Loucy (cell line): ENCODE results near the gene RAP1GDS1.

Experiments used
- H2AFZ ChIP-seq: fragments of 200-600 bp; sonication (generic); 2 replicates; pipeline ENCODE4 v1.6.0; 2016; ENCODE audit warnings: antibody characterized with exemption, mild to moderate bottlenecking, low read length, moderate library complexity
- H3F3A ChIP-seq: fragments of 200-600 bp; 2 replicates; pipeline ENCODE4 v1.6.0; 2016; ENCODE audit warnings: antibody characterized with exemption, low read depth, mild to moderate bottlenecking
- H3K27me3 ChIP-seq: fragments of 200-600 bp; sonication (generic); 2 replicates; pipeline ENCODE4 v1.6.1; 2014; ENCODE audit warnings: low read length, mild to moderate bottlenecking; ENCODE audit not compliant: insufficient read depth, poor library complexity, severe bottlenecking
- H3K36me3 ChIP-seq: fragments of 200-600 bp; sonication (generic); 2 replicates; pipeline ENCODE4 v1.6.1; 2016; ENCODE audit warnings: low read length; ENCODE audit not compliant: insufficient read depth
- H3K4me1 ChIP-seq: fragments of 200-600 bp; sonication (generic); 2 replicates; pipeline ENCODE4 v1.5.1; 2014; ENCODE audit warnings: low read length, mild to moderate bottlenecking; ENCODE audit not compliant: insufficient read depth, poor library complexity, severe bottlenecking
- H3K4me2 ChIP-seq: fragments of 200-600 bp; sonication (generic); 2 replicates; pipeline ENCODE4 v1.6.0; 2014; ENCODE audit warnings: antibody characterized with exemption, low read length, low read depth, mild to moderate bottlenecking; ENCODE audit not compliant: poor library complexity, severe bottlenecking
- H3K4me3 ChIP-seq: fragments of 200-600 bp; sonication (generic); 2 replicates; pipeline ENCODE4 v1.5.1; 2014; ENCODE audit warnings: low read length, mild to moderate bottlenecking, mixed read lengths; ENCODE audit not compliant: poor library complexity, severe bottlenecking
- H3K79me2 ChIP-seq: fragments of 200-600 bp; sonication (generic); 2 replicates; pipeline ENCODE4 v1.6.1; 2014; ENCODE audit warnings: low read length; ENCODE audit not compliant: insufficient read depth
- H3K9ac ChIP-seq: fragments of 200-600 bp; sonication (generic); 2 replicates; pipeline ENCODE4 v1.6.0; 2014; ENCODE audit warnings: mild to moderate bottlenecking, low read depth, low read length, moderate library complexity; ENCODE audit not compliant: poor library complexity, severe bottlenecking
- H3K9me2 ChIP-seq: fragments of 200-600 bp; sonication (generic); replicated peaks from 2 replicates; pipeline ENCODE4 v1.6.1; 2016; ENCODE audit warnings: low read depth, low read length, mixed read lengths
- H3K9me3 ChIP-seq: fragments of 200-600 bp; sonication (generic); 2 replicates; pipeline ENCODE4 v1.6.1; 2014; ENCODE audit warnings: mild to moderate bottlenecking, antibody characterized with exemption, low read length, low read depth; ENCODE audit not compliant: insufficient read depth
- H4K20me1 ChIP-seq: fragments of 200-600 bp; sonication (generic); 2 replicates; pipeline ENCODE4 v1.6.0; 2014; ENCODE audit warnings: antibody characterized with exemption, low read length, mild to moderate bottlenecking; ENCODE audit not compliant: insufficient read depth, poor library complexity, severe bottlenecking
- CTCF ChIP-seq: fragments of 200-600 bp; sonication (generic); conservative IDR thresholded peaks from 2 replicates; pipeline ENCODE4 v1.5.1; 2014; ENCODE audit warnings: mild to moderate bottlenecking, antibody characterized with exemption, low read length
- EZH2phosphoT487 ChIP-seq: fragments of 200-600 bp; IDR thresholded peaks from 2 replicates; pipeline ENCODE4 v1.6.1; 2018; ENCODE audit warnings: antibody characterized with exemption, mild to moderate bottlenecking, moderate library complexity, borderline replicate concordance

The RAP1GDS1 gene

GRCh38 chr4:98242063-98242462, 19.1 kb upstream of the RAP1GDS1 start:
- Histone ChIP-seq H3F3A (no peaks in the 10 kb centered on the region), H3K27me3 (no peaks in the 10 kb centered on the region), H2AFZ (no peak overlapping the region), H3K4me2 (no peak overlapping the region), H4K20me1 (no peaks in the 10 kb centered on the region), H3K9me3 (no peaks in the 10 kb centered on the region), H3K4me1 (peaks cover 15% of the 10 kb centered on the region), H3K36me3 (no peaks in the 10 kb centered on the region), H3K79me2 (no peaks in the 10 kb centered on the region), H3K9me2 (no peaks in the 10 kb centered on the region), H3K4me3 (no peak overlapping the region), H3K9ac (no peak overlapping the region)
- TF ChIP-seq CTCF (no peak), EZH2phosphoT487 (no peak)

- Histone ChIP-seq H3K9ac (no peak overlapping the region), H3K79me2 (no peaks in the 10 kb centered on the region), H3F3A (no peaks in the 10 kb centered on the region), H3K4me3 (no peak overlapping the region), H4K20me1 (no peaks in the 10 kb centered on the region), H3K4me2 (no peak overlapping the region), H3K27me3 (no peaks in the 10 kb centered on the region), H3K9me3 (no peaks in the 10 kb centered on the region), H2AFZ (no peak overlapping the region), H3K4me1 (peaks cover 13% of the 10 kb centered on the region), H3K36me3 (no peaks in the 10 kb centered on the region), H3K9me2 (no peaks in the 10 kb centered on the region)
- TF ChIP-seq CTCF (no peak), EZH2phosphoT487 (no peak)
These were observed 18.6 kb upstream of the RAP1GDS1 start for GRCh38 chr4:98242538-98242937.

- Histone ChIP-seq H4K20me1 (no peaks in the 10 kb centered on the region), H3K36me3 (no peaks in the 10 kb centered on the region), H3F3A (no peaks in the 10 kb centered on the region), H2AFZ (no peak overlapping the region), H3K4me3 (no peak overlapping the region), H3K9me2 (no peaks in the 10 kb centered on the region), H3K4me2 (no peak overlapping the region), H3K9ac (no peak overlapping the region), H3K9me3 (no peaks in the 10 kb centered on the region), H3K79me2 (no peaks in the 10 kb centered on the region), H3K27me3 (no peaks in the 10 kb centered on the region), H3K4me1 (no peaks in the 10 kb centered on the region)
- TF ChIP-seq CTCF = no peak
- no peak for TF ChIP-seq EZH2phosphoT487
These were observed 16.0 kb upstream of the RAP1GDS1 start for GRCh38 chr4:98245226-98245625.
